Measurements from ENCODE around the gene TMEM270.
A peak's percentile ranks its signal among the peaks of the same experiment; 100 is the strongest.
"Not testable (repeated sequence)": the region's sequence is repeated elsewhere in the genome, so short reads cannot be mapped to it uniquely, and the experiment has no call there.

Gene TMEM270

GRCh38 chr7:73860859-73861258 is at the start of gene TMEM270:
Gene TMEM270 (plus strand): TSS chr7:73861159. CDS start chr7:73861195, 36 bp downstream.
- DNase-seq (ENCODE audit: low read depth in 2 of 2), result no peak

GRCh38 chr7:73811760-73812168 is 49.2 kb upstream of the TMEM270 start:
- DNase-seq (ENCODE audit: low read depth in 2 of 2), result peak; percentile 7 to 14

DNA sequence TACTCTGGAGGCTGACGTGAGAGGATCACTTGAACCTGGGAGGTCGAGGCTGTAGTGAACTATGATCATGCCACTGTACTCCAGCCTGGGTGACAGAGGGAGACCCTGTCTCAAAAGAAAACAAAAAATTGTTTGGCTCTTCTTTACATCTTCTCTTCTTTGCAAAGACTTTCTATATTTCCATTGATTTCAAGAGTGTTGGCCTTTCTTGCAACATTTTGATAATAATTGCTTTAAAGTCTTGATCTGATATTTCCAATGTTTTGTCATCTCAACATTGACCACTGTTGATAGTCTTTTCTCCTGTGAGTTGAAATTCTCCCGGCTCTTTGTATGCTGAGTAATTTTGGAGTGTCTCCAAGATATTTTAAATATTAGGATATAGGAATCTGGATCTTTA is 48.0 kb upstream of the TMEM270 start:
- DNase-seq (ENCODE audit: low read depth in 2 of 2), result no peak

- no peak for DNase-seq (ENCODE audit: low read depth in 2 of 2)
These were observed 45.5 kb upstream of the TMEM270 start for GRCh38 chr7:73815436-73815835.

GRCh38 chr7:73817121-73817520 is 43.8 kb upstream of the TMEM270 start:
- no peak for DNase-seq (ENCODE audit: low read depth in 2 of 2)

GRCh38 chr7:73820013-73820412 is 40.9 kb upstream of the TMEM270 start:
- no peak for DNase-seq (ENCODE audit: low read depth in 2 of 2)

GRCh38 chr7:73821597-73822285 is 39.2 kb upstream of the TMEM270 start:
- DNase-seq (ENCODE audit: low read depth in 2 of 2), result not testable (repeated sequence)

- DNase-seq (ENCODE audit: low read depth in 2 of 2), result no peak
These were observed 38.4 kb upstream of the TMEM270 start for GRCh38 chr7:73822319-73823173.

- no peak for DNase-seq (ENCODE audit: low read depth in 2 of 2)
These were observed 37.7 kb upstream of the TMEM270 start for GRCh38 chr7:73823257-73823656.

DNA sequence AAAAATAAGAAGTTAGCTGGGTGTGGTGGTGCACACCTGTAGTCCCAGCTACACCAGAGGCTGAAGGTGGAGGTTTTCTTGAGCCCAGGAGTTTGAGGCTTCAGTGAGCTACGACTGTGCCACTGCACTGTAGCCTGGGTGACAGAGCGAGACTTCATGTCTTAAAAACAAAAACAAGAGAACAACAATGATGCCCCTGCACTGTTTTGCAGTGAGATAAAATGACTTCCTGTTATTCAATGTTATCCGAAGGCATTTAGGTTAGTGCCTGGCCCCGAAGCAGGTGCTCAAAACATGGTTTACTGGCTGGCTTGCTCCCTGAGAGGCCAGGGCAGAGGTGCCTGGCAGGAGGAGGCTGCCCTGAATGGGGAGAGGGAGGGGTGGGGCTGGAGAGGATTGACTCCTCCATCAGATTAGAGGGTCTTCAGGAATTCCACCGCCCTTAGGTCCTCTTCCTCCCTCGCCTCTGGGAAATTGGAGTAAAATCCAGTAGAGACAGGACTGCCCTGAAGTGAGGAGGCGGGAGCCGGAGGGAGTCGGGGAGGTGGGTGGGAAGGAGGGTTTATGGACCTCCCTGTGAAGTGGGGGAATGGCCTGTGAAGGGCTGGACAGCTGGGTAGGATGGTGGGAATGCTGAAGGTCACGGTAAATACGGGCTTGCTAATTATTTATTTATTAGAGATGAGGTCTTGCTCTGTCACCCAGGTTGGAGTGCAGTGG is 36.9 kb upstream of the TMEM270 start:
- no peak for DNase-seq (ENCODE audit: low read depth in 2 of 2)

DNA sequence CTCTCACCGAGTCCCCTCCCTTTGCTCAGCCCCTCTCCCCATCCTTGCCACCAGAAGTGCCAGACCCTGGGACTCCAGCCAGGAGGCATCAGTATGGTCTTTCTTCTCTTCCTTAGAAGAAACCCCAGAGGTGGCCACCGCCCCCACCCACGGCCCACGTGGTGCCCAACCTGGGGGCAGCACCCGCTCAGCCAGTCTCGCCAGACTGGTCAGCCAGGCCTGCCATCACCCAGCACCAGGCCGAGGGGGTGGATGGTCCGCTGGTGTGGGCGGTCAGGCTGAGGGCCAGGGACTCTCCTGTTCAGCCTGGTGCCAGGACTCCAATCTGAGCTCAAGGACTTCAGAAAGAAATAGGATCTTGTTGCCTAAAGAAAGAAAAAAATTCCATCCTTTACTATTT is 36.0 kb upstream of the TMEM270 start:
- DNase-seq (ENCODE audit: low read depth in 2 of 2), result no peak

DNA sequence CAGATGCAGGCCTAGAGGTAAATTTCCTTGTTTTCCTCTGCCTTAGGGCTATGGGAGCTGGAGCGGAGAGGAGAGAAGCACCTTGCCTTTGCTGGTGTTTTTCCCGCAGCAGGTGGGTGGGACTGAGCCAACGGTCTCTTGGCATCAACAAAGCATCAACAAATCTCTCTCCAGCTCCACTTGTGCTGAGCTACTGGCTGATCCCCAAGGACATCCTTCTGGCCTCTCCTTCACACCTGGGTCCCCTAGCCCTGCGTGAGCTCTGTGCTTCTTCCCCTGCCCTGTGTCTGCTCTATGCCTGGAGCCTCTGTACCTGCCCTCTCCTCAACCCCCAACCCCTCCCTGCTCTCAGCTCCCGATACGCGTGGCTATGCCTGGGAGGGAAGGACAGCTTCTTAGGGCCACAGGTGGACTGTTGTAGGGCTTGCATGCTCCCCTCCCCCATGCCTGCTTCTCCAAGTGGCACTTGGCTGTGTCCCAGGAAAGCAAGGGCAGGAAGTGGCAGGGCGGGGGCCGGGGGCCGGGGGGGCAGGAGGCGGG is 33.3 kb upstream of the TMEM270 start:
- DNase-seq (ENCODE audit: low read depth in 2 of 2), result no peak

DNA sequence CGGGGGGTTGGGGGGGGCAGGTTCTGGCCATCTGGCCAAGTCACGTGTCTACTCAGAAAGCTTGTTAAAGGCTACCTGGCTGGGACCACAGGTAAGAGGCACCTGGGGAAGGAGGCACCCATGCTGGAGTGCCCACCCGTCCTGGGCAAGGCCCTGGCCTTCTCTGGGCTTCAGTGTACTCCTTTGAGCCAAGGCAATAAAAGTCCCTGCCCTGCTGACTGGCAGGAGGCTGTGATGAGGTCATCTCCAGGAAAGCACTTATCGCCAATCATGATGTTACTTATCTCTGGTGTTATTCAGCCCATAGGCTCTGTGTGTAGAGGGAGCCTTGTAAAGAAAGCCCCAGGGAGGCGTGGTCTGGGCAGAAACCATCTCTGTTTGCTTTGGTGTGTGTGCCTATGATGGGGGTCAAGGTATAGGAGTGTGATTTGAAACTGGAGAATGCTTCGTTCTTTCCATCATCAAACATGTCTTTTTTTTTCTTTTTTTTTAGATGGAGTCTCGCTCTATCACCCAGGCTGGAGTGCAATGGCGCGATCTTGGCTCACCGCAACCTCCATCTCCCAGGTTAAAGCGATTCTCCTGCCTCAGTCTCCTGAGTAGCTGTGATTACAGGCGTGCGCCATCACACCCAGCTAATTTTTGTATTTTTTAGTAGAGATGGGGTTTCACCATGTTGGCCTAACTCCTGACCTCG is 32.7 kb upstream of the TMEM270 start:
- DNase-seq (ENCODE audit: low read depth in 2 of 2), result no peak

- DNase-seq (ENCODE audit: low read depth in 2 of 2), result no peak
These were observed 32.0 kb upstream of the TMEM270 start for GRCh38 chr7:73828972-73829371.

DNA sequence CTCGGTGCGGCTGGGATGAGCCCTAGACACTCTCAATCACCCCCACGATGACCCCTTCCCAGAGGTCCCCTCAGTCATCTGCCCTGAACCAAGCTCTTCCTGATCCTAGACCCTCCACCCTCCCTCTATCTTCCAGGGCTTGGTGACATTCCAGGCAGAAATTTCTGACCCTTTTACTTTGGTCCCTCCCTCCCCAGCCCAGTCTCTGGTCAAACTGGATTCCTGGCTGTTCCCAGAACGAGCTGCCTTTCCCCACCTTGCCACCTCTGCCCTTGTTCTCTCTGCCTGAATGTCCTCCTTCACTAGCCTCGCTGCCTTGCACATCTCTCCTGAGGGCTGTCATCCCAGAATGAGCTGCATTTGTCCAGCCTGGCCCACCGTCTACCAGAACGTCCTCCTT is 31.5 kb upstream of the TMEM270 start:
- DNase-seq (ENCODE audit: low read depth in 2 of 2), result no peak

DNA sequence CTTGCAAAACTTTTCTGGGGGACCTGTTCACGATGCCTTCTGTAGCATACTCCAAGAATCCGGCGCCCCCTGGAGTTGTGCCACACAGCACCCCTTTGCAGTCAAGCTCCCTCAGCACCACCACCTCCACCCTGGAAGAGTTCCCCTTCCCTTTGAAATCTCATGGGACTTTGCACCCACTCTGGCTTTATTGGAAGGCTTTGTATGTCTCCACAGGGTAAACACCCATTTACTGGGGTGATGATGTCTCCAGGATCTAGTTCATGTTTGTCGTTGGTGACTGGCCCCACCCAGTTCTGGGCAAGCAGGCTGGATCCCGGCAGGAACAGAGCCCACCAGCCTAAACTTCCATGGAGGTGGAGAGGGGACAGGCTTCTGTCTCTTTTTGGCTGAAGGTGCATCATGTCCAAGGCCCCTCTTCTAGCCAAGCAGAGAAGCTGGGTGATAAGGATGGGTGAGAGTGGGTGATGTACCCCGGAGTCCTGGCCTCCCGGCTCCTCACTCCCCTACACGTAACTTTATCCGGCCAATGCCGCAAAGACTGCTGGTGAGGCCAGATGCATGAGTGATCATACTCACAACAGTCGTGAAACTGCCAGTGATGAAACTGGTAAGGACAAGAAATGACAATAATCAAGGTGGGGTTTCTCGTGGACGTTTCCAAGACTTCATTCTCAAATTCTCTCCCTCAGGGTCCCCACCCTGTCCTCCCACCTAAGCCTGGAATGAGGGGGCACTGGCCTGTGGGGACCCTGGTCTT is 30.9 kb upstream of the TMEM270 start:
- no peak for DNase-seq (ENCODE audit: low read depth in 2 of 2)

DNA sequence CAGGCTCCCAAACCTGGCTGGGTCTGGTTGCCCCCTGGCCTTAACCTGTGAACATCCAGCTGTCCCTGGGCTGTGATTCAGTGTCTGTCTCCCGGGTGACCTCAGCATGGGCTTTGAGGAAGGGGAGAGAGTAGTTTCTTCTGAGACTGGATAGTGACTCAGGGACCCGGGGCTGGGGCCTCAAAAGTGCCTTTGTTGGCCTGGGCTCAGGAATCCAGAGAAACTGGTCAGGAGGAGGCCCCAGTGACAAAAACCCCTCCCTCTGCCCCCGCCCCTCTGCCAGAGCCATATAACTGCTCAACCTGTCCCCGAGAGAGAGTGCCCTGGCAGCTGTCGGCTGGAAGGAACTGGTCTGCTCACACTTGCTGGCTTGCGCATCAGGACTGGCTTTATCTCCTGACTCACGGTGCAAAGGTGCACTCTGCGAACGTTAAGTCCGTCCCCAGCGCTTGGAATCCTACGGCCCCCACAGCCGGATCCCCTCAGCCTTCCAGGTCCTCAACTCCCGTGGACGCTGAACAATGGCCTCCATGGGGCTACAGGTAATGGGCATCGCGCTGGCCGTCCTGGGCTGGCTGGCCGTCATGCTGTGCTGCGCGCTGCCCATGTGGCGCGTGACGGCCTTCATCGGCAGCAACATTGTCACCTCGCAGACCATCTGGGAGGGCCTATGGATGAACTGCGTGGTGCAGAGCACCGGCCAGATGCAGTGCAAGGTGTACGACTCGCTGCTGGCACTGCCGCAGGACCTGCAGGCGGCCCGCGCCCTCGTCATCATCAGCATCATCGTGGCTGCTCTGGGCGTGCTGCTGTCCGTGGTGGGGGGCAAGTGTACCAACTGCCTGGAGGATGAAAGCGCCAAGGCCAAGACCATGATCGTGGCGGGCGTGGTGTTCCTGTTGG is 30.0 kb upstream of the TMEM270 start, which contains the start of gene CLDN4:
Gene CLDN4, plus strand, starts transcription at position 316 of the 903 bp plus-strand sequence. Its CDS starts 206 bp downstream, at position 522.
- no peak for DNase-seq (ENCODE audit: low read depth in 2 of 2)

GRCh38 chr7:73831584-73831833 is 29.4 kb upstream of the TMEM270 start:
- DNase-seq (ENCODE audit: low read depth in 2 of 2), result no peak

DNA sequence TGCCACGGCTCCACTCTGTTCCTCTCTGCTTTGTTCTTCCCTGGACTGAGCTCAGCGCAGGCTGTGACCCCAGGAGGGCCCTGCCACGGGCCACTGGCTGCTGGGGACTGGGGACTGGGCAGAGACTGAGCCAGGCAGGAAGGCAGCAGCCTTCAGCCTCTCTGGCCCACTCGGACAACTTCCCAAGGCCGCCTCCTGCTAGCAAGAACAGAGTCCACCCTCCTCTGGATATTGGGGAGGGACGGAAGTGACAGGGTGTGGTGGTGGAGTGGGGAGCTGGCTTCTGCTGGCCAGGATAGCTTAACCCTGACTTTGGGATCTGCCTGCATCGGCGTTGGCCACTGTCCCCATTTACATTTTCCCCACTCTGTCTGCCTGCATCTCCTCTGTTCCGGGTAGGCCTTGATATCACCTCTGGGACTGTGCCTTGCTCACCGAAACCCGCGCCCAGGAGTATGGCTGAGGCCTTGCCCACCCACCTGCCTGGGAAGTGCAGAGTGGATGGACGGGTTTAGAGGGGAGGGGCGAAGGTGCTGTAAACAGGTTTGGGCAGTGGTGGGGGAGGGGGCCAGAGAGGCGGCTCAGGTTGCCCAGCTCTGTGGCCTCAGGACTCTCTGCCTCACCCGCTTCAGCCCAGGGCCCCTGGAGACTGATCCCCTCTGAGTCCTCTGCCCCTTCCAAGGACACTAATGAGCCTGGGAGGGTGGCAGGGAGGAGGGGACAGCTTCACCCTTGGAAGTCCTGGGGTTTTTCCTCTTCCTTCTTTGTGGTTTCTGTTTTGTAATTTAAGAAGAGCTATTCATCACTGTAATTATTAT is 28.9 kb upstream of the TMEM270 start:
- DNase-seq (ENCODE audit: low read depth in 2 of 2), result no peak

Data from activated CD8-positive, alpha-beta memory T cell treated with anti-CD3 and anti-CD28 coated beads for 4 hours (primary cell).